SH-SY5Y (cell line): ENCODE results near the gene TSNAXIP1.

Source experiments
- GATA2 ChIP-seq: IDR thresholded peaks from 2 replicates; pipeline ENCODE4 v1.6.1; 2011; ENCODE audit warnings: mild to moderate bottlenecking, low read depth, low read length
- GATA3 ChIP-seq: IDR thresholded peaks from 2 replicates; pipeline ENCODE4 v1.6.1; 2011; ENCODE audit warnings: low read depth, mild to moderate bottlenecking, low read length, moderate library complexity

- TF ChIP-seq GATA2 (no peak), GATA3 (no peak)
These were observed 15.8 kb downstream of the TSNAXIP1 start for GRCh38 chr16:67822511-67822910.
